ENCODE measurements around the gene PTCSC3.

GRCh38 chr14:36183402-36183801 is 6.9 kb upstream of the PTCSC3 start:
- TF ChIP-seq CTCF (IDR thresholded peaks at IDR 0.05) (no peak), POLR2A (IDR thresholded peaks at IDR 0.05) (no peak)
